IPS DF 4.7 (cell line): ENCODE results near the gene ELFN2.

Source experiments
- DNase-seq: peaks from one replicate; pipeline ENCODE4 v3.0.0-alpha.2; 2013; ENCODE audit warnings: low spot score; ENCODE audit errors: extremely low read depth

The ELFN2 gene

DNA sequence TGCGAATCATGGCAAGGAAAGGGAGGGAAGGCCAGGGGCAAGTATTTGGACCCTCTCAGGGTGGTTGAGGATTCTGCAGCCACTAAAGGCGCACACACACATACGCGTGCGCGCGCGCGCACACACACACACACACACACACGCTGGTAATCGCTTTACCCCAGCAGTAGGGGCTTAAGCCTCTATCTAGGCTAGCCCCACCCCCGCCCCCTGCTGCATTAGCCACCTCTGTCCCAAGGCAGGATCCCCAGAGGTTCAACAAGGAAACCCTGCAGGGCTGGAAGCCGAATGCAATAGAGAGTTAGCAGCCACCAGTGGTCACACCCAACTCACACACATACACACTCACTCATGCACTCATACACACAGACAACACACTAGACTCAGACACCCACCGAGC, 28.6 kb upstream of the ELFN2 start:
- no peak for DNase-seq

DNA sequence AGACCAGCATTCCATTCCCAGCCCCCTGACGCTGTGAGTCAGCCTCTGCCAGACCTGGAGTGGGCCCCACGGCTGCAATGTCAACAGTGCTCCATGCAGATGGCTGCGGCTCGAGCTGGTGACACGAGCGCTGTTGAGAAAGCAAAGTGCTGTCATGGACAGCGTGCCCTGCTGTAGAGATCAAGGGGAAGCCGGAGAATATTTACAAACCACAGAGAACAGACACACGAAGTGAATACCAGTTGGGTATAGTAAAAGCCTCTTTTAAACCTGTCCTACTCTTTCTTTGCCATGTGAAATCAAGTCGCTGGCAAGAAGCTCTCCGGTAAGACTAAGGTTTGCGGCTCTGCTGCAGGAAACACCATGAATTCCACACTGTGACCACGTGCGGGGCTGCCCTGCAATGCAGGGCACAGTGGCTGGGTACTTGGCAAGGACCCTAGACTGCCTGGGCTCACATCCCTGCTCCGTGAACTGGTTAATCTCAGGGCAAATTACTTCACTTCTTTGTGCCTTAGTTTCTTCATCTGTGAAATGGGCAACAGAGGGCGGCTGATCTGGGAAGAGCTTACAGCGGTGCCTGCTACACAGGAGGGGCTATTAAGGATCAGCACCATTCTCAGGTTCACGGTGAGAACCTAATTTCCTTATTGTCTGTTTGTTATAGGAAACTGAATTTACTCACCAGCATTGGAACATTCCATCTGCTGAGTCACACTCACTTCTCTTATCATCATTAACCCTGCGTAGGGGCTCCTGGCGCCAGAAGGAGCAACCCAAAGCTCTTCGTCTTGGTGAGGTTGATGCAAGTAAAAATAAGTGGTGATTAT, 27.8 kb upstream of the ELFN2 start:
- no peak for DNase-seq

DNA sequence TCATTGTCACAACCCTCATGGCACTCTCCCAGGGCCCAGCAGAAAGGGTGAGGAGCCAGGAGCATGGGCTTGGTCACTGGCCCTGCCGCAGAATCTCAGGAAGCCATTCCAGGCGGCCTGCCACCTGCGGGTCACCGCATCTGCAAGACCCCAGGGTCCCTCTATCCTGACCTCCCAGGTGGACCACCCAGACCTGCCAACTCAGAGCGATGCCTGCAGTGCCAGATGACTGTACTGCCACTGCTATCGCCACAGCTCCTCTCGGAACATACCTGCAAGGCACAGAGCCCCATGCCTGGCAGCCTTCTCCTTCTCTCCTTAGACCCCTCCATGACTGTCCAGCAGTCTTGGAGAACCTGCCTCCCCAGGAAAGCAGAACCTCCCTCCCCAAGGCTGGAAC, 26.4 kb upstream of the ELFN2 start:
- no peak for DNase-seq

DNA sequence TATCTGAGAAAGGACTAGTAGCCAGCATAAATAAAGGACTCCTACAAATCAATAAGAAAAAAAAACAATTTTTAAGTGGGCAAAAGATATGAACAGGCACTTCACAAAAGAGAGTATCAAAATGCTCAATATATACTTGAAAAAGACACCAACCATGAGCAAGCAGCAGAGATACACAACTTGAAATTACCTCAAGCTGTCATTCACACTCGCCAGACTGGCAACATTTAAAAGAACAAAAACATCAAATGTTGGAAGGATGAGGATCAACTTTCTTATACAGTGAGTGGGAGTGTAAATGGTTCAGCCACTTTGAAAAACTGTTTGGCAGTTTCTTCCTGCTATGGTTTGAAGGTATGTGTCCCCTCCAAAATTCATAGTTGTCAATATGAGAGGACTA, 23.9 kb upstream of the ELFN2 start:
- DNase-seq: no peak

DNA sequence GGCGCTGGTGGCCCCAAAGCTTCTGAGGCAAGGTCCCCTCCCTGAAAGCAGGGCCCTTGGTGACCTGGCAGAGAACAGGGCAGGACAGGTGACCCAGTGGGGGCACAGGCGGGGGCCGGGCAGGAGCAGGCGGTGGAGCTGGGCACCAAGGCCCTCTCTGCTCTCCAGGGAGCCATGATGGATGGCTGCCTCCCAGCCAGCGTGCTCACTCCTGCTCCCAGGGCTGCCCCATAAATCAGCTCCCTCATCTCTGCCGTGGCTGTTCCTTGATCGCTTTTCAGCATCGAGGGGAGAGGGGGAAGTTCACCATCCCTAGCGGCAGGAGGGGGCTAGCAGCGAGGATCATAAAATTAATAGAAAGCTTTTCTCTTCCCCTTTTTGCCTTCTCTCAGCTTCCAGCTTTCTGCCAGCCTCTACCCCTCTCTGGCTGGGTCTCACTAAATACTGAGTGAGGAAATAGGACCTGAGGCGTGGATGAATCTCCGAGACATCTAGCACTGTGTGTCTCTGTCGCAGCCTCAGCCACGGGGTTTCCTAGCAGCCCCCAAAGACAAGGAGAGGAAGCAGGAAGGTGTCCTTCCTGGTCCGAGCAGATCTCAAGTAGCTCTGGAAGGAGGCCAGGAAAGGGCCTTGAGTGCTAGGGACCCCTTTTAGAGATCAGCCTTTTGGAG, 22.2 kb upstream of the ELFN2 start:
- DNase-seq: no peak

DNA sequence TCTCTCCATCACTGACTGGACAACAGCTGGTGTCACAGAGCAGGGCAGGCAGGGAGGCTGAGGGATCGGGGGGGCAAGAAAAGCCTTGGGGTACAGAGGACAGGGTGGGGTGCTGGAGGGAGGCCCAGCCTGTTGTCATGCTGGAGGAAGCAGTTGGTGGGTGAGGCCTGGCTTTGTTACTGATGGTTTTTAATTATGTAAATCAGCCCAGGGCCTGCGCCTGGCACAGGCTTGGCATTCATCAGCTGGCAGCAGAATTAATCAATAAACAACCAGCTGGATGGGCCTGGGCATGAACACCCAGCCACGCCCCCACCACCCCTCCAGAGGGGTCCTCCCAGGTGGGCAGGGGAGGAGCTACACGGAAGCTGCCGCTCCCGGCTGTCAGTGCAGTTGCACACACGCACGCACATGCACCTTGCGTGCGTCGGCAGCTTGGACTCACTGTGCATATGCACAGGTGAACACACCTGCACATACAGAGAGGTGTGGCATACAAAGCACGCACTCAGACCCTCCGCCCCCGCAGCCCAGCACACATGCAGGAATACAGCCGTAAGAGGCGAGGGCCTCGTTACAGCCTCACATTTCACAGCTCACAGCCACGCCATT, 21.3 kb upstream of the ELFN2 start:
- DNase-seq: no peak

DNA sequence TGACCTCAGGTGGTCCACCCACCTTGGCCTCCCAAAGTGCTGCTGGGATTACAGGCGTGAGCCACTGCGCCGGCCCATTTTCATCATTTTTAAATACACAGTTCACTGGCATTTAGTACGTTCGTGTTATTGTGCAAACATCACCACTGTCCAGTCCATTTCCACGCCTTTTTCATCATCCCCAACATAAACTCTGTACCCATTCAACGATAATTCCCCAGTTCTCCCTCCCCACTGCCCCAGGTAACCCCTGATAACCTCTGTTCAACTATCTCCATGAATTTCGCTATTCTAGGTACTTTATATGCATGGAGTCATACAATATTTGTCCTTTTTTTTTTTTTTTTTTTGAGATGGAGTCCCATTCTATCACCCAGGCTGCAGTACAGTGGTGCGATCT, 18.2 kb upstream of the ELFN2 start:
- DNase-seq: no peak

DNA sequence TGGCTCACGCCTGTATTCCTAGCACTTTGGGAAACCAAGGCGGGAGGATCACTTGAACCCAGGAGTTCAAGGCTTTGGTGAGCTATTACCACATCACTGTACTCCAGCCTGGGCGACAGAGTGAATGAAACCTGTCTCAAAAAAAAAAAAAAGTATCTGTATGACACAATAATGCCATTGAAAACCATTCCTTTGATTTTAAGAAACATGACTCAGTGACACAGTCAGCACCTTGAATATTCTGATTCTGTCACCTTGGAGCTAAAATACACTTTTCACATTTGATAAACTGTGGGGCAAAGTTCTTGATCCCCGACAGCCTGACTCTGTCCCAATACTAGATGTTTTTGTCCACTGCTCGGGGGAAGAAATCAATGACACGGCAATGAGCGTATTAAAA, 16.7 kb upstream of the ELFN2 start:
- no peak for DNase-seq

DNA sequence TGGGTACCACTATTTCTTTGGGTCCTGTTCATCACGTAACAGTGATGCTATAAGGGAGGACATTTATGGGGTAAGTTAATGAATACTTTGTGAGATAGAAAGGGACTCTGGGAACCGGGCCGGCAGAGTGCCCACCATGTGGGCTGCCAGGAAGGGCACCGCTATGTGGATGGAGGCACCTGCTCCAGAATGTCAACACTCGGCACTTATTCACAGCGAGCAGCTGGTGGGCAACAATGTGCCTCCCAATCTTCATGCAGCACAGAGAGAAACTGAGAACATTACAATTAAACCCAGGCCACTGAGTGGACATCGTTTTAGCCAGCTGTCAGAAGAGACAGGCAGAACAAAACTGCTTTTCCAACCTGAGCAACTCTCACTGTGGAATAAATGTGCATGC, 15.8 kb upstream of the ELFN2 start:
- no peak for DNase-seq

DNA sequence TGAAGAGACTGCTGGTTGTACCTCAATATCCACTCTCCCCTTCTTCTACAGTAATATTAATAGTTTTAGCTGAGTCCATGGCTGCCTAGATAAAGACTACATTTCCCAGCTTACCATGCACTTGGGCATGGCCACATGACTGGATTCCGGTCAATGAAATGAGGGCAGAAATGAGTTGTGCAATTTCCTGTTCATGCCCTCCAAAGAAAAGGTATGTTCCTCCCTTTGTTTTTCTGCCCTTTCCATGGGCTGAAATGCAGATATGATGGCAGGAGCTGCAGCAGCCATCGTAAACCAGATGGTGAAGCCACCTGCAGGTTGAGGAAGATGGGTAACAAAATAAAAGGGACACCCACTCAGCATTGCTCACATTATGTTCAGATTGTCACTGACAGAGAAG, 15.3 kb upstream of the ELFN2 start:
- DNase-seq: no peak

DNA sequence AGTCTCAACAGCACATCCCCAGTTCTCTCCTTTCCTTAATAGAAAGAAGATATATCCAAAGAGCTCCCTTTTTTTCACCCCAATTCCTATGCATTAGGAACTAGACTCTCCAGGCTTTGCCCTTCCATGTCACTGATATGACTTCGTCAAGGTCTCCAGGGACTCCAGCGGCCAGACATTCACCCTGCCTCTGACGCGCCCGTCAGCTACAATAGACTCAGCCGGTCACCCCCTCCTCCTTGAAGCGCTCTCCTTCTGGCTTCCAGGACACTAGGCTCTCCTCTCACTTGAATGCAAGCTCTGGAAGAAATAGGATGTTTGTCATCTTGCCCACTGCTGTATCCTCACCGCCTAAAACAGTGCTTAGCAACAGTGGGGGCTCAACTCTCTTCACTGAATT, 14.9 kb upstream of the ELFN2 start:
- DNase-seq: no peak

DNA sequence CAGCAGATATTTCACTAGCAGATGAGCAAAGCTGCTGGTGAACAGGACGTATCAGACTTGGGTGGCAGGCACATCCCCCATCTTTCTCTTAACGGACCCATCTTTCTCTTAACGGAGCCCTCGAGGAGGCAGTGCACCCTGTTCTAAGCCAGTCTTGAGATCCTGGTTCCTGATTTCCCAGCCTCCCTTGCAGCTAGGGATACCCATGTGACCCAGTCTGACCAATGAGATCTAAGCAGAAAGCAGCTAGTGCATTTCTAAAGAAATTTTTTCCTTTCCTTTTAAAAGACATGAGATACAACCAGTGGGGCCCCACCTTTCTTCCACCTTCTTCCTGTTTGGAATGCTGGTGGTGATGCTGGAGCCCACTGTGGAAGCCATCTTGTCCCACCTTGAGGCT, 13.6 kb upstream of the ELFN2 start:
- no peak for DNase-seq

DNA sequence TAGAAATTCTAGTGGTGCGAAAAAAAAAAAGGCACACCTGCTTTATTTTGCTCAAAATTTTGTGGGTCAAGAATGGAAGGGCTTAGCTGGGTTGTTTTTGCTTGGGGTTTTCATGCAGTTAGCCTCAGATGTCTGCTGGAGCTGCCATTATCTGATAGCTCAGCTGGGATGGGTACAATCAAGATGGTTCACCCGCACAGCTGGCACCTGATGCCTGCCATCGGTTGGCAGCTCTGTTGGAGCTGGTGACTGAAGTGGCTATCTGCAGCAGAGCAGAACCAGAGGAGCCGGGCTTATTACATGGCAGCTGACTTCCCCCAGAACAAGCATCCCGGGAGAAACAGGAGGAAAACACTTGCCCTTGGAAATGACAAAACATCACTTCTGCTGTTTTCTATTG, 12.1 kb upstream of the ELFN2 start:
- no peak for DNase-seq

DNA sequence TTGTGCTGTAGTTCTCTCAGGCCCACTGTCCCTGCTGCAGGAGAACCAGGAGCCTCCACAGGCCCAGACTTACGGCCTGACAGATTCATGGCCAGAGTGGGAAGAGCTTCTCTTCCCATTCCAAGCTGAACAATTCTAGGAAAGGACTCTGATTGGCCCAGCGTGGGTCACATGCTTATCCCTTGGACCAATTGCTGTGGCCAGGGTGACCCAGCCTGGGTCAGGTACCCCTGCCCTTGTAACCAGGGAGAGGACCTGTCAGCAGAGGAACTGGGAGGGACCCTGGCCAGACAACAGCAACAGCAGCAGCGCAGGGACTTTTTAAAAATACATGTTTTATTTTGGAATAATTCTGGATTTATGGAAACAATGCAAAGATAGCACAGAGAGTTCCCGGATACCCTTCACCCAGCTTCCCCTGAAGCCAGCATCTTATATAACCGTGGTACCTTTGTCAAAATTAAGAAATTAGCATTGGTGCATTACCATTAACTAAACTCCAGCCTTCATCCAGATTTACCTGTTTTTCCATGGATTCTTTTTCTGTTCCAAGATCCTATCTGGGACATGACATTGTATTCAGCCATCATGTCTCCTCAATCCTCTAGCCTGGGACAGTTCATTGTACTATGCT, 8.8 kb upstream of the ELFN2 start:
- no peak for DNase-seq

DNA sequence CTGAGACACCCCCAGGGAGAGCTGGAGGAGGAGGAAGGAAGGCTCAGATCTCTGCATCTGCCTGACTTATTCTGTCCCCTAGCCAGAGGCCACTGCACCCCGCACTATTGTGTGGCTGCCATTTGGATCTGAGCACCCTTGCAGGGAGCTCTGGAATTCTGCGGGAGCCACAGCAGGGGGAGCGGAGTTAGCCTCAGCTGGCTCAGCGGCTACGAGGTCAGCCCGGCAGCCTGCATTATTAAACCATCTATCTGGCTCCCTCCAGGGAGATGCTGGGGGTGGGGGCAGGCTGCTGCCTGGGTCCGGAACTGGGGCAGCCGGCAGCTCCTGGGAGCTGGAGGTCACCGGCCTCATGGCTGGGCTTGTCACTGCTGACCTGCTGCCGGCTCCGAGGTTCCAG, 6.5 kb upstream of the ELFN2 start:
- no peak for DNase-seq

DNA sequence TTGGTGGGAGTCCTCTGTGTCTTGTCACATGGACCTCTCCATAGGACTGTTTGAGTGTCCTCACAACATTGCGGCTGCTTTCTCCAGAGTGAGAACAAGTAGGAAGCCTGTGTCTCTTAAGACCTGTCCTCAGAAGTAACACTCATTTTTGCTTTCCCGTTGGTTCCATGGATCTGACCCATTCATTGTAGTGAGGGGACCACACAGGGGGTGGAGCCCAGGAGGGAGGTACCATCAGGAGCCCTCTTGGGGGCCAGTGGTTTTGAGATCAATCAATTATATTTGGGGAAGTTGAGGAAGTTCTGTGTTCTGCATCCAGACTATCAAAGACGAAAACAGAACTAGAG, 5.4 kb upstream of the ELFN2 start:
- no peak for DNase-seq

DNA sequence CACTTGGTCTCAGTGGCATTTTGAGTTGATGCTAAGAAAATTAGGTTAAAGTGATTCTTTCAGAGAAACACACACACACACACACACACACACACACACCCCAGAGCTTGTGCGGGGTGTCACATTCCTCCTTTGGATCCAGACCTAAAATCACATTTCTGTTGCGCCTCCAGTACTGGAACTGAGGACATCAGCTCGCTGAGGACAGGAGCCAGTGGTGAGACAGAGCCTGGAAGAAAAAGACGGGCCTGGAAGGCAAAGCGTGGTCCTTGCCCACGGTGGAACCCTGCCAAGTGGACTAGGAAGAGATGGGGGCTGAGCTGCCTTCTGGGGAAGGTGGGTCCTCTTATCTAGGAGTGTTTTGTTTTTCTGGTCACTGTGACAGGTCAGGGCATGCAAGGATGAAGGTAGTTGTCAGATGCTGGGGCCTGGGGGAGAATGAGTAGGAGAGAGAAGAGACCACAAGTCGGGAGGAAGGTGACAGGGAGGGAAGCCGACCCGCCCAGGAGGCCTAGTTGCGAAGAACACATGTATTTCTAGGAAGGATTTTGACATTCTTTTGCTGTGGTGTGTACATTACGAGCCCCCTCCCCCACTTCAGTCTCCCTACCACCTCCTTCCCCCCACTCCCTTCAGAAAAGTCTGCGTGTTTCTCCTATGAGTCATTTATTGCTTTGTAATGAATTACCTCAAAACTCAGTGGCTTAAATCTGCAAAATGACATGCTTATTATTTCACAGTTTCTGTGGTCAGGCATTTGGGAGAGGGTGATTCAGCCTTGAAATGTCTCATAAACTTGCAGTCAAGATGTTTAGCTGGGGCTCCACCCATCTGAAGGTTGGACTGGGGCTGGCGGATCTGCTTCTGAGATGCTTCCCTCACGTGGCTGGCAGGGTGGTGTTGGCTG, 4.8 kb upstream of the ELFN2 start:
- no peak for DNase-seq

DNA sequence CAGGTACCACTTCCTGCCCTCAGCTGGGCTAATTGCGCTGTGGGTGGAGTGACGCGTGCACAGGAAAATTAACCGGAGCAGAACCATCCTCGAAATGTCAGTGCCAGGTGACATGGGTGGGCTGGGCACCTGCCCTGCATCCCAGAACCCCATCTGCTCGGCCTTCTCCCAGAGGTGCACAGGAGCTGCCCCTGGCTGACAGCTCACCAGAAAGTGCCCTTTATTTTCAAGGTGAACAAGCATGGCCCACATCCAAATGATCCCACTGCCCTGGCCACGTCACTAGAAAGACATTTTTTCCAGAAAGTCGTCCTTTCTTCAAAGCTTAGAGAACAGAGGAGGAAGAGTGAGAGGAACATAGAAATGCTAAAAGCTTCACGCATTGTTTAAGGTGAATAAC, 4.1 kb upstream of the ELFN2 start:
- DNase-seq: no peak

DNA sequence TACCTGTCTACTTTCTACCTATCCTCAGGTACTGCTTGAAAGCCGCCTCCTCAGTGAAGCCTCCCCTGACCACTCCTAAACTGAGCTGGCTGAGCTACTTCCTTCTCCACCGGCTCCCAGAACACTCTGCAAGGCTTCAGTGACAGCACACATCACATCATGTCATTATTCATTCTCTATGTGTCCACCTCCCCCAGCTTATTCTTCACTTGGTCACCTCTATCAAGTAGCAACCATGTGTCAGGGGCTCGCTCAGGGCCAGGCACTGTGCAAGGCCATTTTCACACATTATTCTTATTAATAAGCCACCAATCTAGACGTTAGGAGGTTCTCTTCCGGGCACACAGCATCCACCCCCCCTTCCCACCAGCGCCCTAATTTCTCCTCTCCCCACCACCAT, 3.7 kb upstream of the ELFN2 start:
- no peak for DNase-seq

DNA sequence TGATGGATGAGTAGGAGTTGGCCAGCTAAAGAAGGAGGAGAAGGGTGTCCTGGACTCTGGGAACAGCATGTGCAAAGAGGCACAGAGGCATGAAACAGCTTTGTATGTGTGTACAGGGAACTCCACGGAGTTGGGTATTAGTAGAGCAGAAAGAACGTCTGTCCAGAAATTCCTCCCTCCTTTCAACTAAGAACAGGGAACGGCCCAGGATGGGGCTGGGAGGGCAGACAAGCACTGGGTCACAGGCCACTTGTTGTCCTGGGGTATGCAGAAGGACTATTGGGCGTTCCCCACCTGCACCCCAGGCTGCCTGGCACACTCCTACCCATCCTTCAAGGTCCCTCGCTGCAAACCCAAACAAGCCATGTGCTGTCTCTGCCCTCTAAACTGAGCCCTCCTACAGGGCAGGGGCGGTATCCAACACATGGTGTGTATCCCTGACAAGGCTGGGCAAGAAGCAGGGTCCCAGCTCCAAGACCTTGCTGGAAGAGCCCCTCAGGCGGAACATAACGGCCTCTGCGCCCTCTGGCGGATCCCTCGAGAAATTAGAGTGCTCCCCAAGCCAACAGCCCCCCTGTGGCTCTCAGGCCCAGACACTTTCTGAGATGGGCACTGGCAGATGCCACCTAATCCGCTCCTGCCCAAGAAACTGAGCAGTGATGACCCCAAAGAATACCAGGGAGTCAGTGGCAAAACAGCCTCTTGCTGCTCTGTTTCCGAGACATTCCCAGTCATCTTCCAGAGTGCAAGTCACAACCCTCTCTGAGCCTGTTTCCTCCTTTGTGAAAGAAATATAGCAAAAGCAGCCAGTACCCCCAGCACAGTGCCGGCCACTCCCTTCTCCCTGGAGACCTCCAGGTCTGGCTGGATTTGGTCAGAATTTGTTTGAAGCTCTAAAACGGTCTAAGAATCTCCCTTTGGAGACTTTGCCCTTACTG, 1.6 kb upstream of the ELFN2 start:
- DNase-seq: no peak
